Adrenal gland (tissue), 5 donors: ENCODE data around the gene DGKE.

Experiments used
- CTCF ChIP-seq, 6 experiments: fragments of 450-650 bp in 4 of 6; fragments of 200-600 bp in 2 of 6; sonication (generic) in 1 of 6; IDR thresholded peaks; 1 replicate in 5 of 6; 2 replicates in 1 of 6; pipeline versions ENCODE4 v1.5.1 to v1.8.0; 2016 to 2021; ENCODE audit warnings: antibody characterized with exemption in 6 of 6, mild to moderate bottlenecking in 2 of 6, moderate library complexity in 1 of 6
- POLR2A ChIP-seq, 2 donors: fragments of 450-650 bp; IDR thresholded peaks; one replicate each; pipeline ENCODE4 v1.6.1; 2017; ENCODE audit warnings: antibody characterized with exemption in 2 of 2, mild to moderate bottlenecking in 2 of 2, moderate library complexity in 1 of 2
- donor health status: DM: no; HTN: no; CAD: no.

- TF ChIP-seq CTCF (IDR thresholded peaks at IDR 0.05) (no peak), POLR2A (IDR thresholded peaks at IDR 0.05) (no peak)
These were observed 52.4 kb downstream of the DGKE start for GRCh38 chr17:56886288-56886731.
